KMS-11 (cell line): ENCODE measurements around the gene MCM8.

Experiments used
- H2AFZ ChIP-seq: fragments of 200-600 bp; sonication (generic); 2 replicates; pipeline ENCODE4 v1.6.1; 2016; ENCODE audit warnings: antibody characterized with exemption, mixed run types, low read depth
- H3K27ac ChIP-seq: fragments of 200-600 bp; sonication (generic); 2 replicates; pipeline ENCODE4 v1.6.1; 2016; ENCODE audit warnings: mild to moderate bottlenecking, mixed run types
- H3K27me3 ChIP-seq: fragments of 200-600 bp; sonication (generic); 2 replicates; pipeline ENCODE4 v1.6.1; 2017; ENCODE audit warnings: mild to moderate bottlenecking, low read depth, mixed run types, moderate library complexity; ENCODE audit not compliant: insufficient read depth
- H3K36me3 ChIP-seq: fragments of 200-600 bp; sonication (generic); 2 replicates; pipeline ENCODE4 v1.6.1; 2017; ENCODE audit warnings: mild to moderate bottlenecking, mixed run types; ENCODE audit not compliant: insufficient read depth
- H3K4me1 ChIP-seq: fragments of 200-600 bp; sonication (generic); 2 replicates; pipeline ENCODE4 v1.6.1; 2016; ENCODE audit warnings: mild to moderate bottlenecking, low read depth, mixed run types; ENCODE audit not compliant: poor library complexity, severe bottlenecking
- H3K4me2 ChIP-seq: fragments of 200-600 bp; sonication (generic); 2 replicates; pipeline ENCODE4 v1.7.0; 2016; ENCODE audit warnings: mild to moderate bottlenecking, mixed run types
- H3K4me3 ChIP-seq: fragments of 200-600 bp; sonication (generic); IDR thresholded peaks from 2 replicates; pipeline ENCODE4 v1.6.1; 2017; ENCODE audit warnings: low read depth, low read length, mixed read lengths; ENCODE audit not compliant: insufficient read depth
- H3K79me2 ChIP-seq: fragments of 200-600 bp; sonication (generic); 2 replicates; pipeline ENCODE4 v1.6.1; 2016; ENCODE audit warnings: low read depth, mixed run types; ENCODE audit not compliant: insufficient read depth
- H3K9ac ChIP-seq: fragments of 200-600 bp; sonication (generic); 2 replicates; pipeline ENCODE4 v1.6.1; 2016; ENCODE audit warnings: mild to moderate bottlenecking, mixed run types
- H4K20me1 ChIP-seq: fragments of 200-600 bp; sonication (generic); 2 replicates; pipeline ENCODE4 v1.6.1; 2016; ENCODE audit warnings: mild to moderate bottlenecking, mixed run types; ENCODE audit not compliant: insufficient read depth
- TF ChIP-seq, protein P1 (sequence below): fragments of 200-600 bp; sonication (generic); conservative IDR thresholded peaks from 2 replicates; pipeline ENCODE4 v1.6.1; 2017; ENCODE audit warnings: low read depth, mild to moderate bottlenecking, antibody characterized with exemption, low read length, moderate library complexity, mixed read lengths

The MCM8 gene

DNA sequence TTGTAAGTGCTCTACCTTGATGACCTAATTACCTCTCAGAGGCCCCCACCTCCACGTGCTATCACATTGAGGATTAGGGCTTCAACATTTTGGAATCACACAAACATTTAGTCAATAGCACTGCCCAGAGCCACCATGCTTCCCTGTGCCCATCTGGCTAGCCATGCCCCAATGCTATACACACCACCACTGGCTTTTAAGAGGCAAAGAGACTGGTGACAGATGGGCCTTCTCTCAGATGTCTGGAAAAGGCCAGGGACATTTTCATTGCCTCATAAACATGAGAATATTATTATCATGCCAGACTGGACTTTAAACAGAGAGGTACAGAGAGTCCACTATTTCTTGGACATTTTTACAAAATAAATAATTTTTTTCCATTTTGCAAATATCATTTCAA, 29.9 kb upstream of the MCM8 start:
- no peaks in the 10 kb centered on the region for H3K79me2 ChIP-seq
- peaks cover 3% of the 10 kb centered on the region for H3K4me1 ChIP-seq
- H3K9ac ChIP-seq = no peak overlapping the region
- TF ChIP-seq, protein P1, sequence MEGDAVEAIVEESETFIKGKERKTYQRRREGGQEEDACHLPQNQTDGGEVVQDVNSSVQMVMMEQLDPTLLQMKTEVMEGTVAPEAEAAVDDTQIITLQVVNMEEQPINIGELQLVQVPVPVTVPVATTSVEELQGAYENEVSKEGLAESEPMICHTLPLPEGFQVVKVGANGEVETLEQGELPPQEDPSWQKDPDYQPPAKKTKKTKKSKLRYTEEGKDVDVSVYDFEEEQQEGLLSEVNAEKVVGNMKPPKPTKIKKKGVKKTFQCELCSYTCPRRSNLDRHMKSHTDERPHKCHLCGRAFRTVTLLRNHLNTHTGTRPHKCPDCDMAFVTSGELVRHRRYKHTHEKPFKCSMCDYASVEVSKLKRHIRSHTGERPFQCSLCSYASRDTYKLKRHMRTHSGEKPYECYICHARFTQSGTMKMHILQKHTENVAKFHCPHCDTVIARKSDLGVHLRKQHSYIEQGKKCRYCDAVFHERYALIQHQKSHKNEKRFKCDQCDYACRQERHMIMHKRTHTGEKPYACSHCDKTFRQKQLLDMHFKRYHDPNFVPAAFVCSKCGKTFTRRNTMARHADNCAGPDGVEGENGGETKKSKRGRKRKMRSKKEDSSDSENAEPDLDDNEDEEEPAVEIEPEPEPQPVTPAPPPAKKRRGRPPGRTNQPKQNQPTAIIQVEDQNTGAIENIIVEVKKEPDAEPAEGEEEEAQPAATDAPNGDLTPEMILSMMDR = no peak
- H3K4me2 ChIP-seq = no peak overlapping the region
- no peak overlapping the region for H2AFZ ChIP-seq
- H3K27me3 ChIP-seq = no peaks in the 10 kb centered on the region
- H3K27ac ChIP-seq = no peak overlapping the region
- H3K36me3 ChIP-seq = no peaks in the 10 kb centered on the region
- H3K4me3 ChIP-seq = no peak overlapping the region
- no peaks in the 10 kb centered on the region for H4K20me1 ChIP-seq

DNA sequence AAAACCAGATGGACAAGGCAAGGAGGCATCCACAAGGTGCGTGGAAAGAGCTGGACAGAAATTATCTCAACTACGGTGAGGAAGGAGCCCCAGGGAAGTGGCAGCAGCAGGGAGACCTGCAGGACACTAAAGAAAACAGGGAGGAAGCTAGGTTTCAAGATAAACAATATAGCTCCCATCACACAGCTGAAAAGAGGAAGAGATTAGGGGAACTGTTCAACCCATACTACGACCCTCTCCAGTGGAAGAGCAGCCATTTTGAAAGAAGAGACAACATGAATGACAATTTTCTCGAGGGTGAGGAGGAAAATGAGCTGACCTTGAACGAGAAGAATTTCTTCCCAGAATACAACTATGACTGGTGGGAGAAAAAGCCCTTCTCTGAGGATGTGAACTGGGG, 27.0 kb upstream of the MCM8 start:
- Histone ChIP-seq H4K20me1 (no peaks in the 10 kb centered on the region), H3K27me3 (no peaks in the 10 kb centered on the region), H3K79me2 (no peaks in the 10 kb centered on the region), H3K27ac (no peak overlapping the region), H3K4me3 (no peak overlapping the region), H3K36me3 (no peaks in the 10 kb centered on the region), H3K9ac (no peak overlapping the region), H3K4me1 (peaks cover 3% of the 10 kb centered on the region), H2AFZ (no peak overlapping the region), H3K4me2 (no peak overlapping the region)
- TF ChIP-seq, protein P1 = no peak

DNA sequence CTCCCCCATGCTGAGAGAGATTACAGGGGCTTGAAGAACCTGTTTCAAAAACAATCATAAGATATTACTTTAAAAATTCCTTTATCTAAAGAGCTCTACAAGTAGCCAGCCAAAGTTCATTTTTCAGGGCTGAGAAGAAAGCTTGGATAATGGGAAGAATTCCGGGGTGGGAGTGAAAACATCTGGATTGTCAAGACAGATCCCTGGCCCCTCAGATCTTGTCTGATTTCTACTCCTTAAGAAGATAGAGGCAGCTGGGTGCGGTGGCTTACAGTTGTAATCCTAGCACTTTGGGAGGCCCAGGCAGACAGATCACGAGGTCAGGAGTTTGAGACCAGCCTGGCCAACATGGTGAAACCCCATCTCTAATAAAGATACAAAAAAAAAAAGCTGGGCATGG, 24.9 kb upstream of the MCM8 start:
- TF ChIP-seq, protein P1 = no peak
- Histone ChIP-seq H3K79me2 (no peaks in the 10 kb centered on the region), H3K27ac (no peak overlapping the region), H3K27me3 (no peaks in the 10 kb centered on the region), H3K4me2 (no peak overlapping the region), H2AFZ (no peak overlapping the region), H3K4me1 (no peaks in the 10 kb centered on the region), H3K9ac (no peak overlapping the region), H3K4me3 (no peak overlapping the region), H4K20me1 (no peaks in the 10 kb centered on the region), H3K36me3 (no peaks in the 10 kb centered on the region)

DNA sequence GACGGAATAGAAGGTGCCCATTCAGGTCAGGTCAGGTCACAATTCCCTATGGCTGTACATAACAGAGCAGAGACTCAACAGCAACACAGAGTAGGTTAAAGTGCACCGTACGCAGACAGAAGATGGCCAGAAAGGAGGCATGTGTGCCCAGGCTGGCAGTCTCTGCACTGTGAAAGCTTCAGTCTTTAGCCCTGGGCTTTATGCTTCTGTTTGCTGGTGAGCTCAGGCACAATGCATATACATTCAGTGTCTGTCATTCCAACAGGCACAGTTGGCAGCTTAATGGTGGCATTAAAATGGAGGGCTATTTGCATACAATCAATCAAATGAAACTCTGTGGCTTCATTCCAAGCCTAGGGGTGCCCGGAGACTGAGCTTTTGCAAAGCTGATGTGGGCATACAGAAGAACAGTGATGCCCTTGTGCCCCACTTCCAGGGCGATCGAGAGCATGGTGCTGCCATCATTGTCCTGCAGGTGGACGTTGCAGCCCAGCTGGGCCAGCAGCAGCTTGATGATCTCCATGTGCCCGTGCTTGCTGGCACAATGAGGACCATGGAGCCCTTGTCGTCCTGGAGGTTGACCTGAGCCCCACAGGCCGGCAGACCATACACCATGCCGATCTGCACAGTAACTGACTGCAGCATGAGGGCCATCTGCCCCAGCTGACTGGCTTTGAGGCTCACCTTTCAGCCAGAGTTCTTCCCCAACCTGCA, 22.5 kb upstream of the MCM8 start:
- Histone ChIP-seq H3K4me3 (no peak overlapping the region), H3K27me3 (no peaks in the 10 kb centered on the region), H3K79me2 (no peaks in the 10 kb centered on the region), H3K9ac (no peak overlapping the region), H3K27ac (no peak overlapping the region), H3K4me1 (no peaks in the 10 kb centered on the region), H4K20me1 (no peaks in the 10 kb centered on the region), H2AFZ (no peak overlapping the region), H3K36me3 (no peaks in the 10 kb centered on the region), H3K4me2 (no peak overlapping the region)
- TF ChIP-seq, protein P1 = no peak
